ENCODE data around the gene EIF3D. TPM values are rescaled to one million over a fixed set of nuclear protein-coding genes. Genes with fewer than 3 reads are reported as not detected.

The EIF3D gene
- total RNA-seq, 1 experiment from 2014 or later, result 481 TPM

DNA sequence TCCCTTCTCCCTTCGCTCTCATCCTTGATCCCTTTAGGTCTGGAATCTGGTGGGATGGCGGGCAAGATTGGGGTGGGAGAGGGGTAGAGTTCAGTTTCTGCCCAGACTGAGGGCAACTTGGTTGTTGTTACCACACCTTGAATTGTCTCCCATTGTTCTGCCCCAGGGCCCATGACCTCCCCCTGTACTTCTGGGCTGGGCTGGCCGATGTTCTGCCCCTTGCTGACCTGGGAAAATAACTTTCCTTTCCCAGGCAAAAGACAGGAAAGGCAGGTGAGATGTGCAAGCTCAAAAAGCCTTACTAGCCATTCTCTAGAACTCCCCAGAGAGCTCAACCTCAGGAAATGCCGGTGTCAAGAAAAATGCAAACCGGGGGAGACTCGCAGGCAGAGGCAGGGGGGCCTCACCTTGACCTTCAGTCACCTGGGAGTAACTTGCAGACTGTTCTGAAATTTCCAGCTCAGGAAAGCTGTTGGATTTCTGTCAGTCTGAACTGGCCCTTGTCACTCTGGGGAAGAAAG, 32.4 kb upstream of the EIF3D start:
- no peaks in the 10 kb centered on the region for H3K4me1 ChIP-seq (ENCODE audit: low read length)
- no peak overlapping the region for H3K9ac ChIP-seq (ENCODE audit: low read length)
- no peaks in the 10 kb centered on the region for H4K20me1 ChIP-seq (ENCODE audit: insufficient read depth, low read depth, low read length)
- no peaks in the 10 kb centered on the region for H3K9me3 ChIP-seq (ENCODE audit: low read length)
- H3K9me2 ChIP-seq (replicated peaks; ENCODE audit: insufficient read depth, low read length), result no peaks in the 10 kb centered on the region
- no peak overlapping the region for H3K27ac ChIP-seq (ENCODE audit: low read length)
- H3K4me3 ChIP-seq (ENCODE audit: low read length), result no peak overlapping the region
- H2AFZ ChIP-seq (ENCODE audit: low read length), result no peak overlapping the region
- no peaks in the 10 kb centered on the region for H3K79me2 ChIP-seq (ENCODE audit: low read length)
- no peaks in the 10 kb centered on the region for H3K27me3 ChIP-seq (ENCODE audit: low read length)
- no peak overlapping the region for H3K4me2 ChIP-seq (ENCODE audit: low read depth, low read length, poor library complexity, severe bottlenecking)
- no peaks in the 10 kb centered on the region for H3K36me3 ChIP-seq (ENCODE audit: insufficient read depth, low read length)
- no peak for DNase-seq

DNA sequence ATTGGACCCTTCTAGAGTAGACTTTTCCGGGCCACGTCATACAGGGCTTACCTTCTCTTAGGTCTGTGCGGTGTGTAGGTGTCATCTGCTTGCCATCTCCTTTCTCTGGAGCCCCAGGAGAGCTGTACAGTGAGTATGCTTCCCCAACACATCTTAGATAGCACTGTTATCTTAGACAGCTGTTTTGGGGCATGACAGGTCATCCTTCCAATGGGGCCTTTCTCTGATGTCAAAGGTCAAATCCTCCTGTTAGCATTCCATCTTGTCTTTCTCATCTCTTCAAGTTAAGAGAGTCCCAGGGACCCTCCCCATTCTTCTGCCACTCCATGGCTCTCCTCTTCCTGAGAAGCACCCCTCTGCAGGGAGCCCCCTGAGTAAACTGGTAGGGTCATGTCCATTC, 31.0 kb upstream of the EIF3D start:
- Histone ChIP-seq H3K4me3 (ENCODE audit: low read length) (no peak overlapping the region), H3K4me1 (ENCODE audit: low read length) (no peaks in the 10 kb centered on the region), H3K9ac (ENCODE audit: low read length) (no peak overlapping the region), H2AFZ (ENCODE audit: low read length) (no peak overlapping the region), H3K79me2 (ENCODE audit: low read length) (no peaks in the 10 kb centered on the region), H3K4me2 (ENCODE audit: low read depth, low read length, poor library complexity, severe bottlenecking) (no peak overlapping the region), H3K36me3 (ENCODE audit: insufficient read depth, low read length) (no peaks in the 10 kb centered on the region), H3K9me2 (replicated peaks; ENCODE audit: insufficient read depth, low read length) (no peaks in the 10 kb centered on the region), H4K20me1 (ENCODE audit: insufficient read depth, low read depth, low read length) (no peaks in the 10 kb centered on the region), H3K27ac (ENCODE audit: low read length) (no peak overlapping the region), H3K9me3 (ENCODE audit: low read length) (no peaks in the 10 kb centered on the region), H3K27me3 (ENCODE audit: low read length) (no peaks in the 10 kb centered on the region)
- DNase-seq, result no peak

DNA sequence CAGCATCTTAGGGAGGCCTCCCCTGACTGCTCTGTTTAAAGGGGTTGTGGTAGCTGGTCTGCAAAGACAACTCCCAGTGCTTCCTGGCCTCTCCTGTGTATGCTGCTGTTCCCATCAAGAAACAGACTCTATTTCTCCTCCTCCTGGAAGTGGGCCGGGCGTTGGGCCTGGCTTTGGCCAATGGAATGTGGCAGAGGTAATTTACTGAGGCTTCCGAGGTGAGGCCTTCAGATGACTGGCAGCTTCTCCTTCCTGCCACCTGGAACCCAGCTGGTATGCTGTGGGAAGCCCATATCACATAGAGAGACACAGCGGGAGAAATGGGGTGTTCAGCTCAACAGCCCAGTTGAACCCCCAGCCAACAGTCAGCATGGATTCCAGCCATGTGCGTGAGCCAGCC, 25.1 kb upstream of the EIF3D start:
- H3K9me3 ChIP-seq (ENCODE audit: low read length), result no peaks in the 10 kb centered on the region
- H3K27ac ChIP-seq (ENCODE audit: low read length), result no peak overlapping the region
- H3K4me1 ChIP-seq (ENCODE audit: low read length), result no peaks in the 10 kb centered on the region
- H3K27me3 ChIP-seq (ENCODE audit: low read length), result no peaks in the 10 kb centered on the region
- no peaks in the 10 kb centered on the region for H3K79me2 ChIP-seq (ENCODE audit: low read length)
- no peak overlapping the region for H3K4me3 ChIP-seq (ENCODE audit: low read length)
- H3K36me3 ChIP-seq (ENCODE audit: insufficient read depth, low read length), result no peaks in the 10 kb centered on the region
- H3K4me2 ChIP-seq (ENCODE audit: low read depth, low read length, poor library complexity, severe bottlenecking), result no peak overlapping the region
- H2AFZ ChIP-seq (ENCODE audit: low read length), result no peak overlapping the region
- H3K9me2 ChIP-seq (replicated peaks; ENCODE audit: insufficient read depth, low read length), result no peaks in the 10 kb centered on the region
- no peak overlapping the region for H3K9ac ChIP-seq (ENCODE audit: low read length)
- no peaks in the 10 kb centered on the region for H4K20me1 ChIP-seq (ENCODE audit: insufficient read depth, low read depth, low read length)
- DNase-seq, result no peak

DNA sequence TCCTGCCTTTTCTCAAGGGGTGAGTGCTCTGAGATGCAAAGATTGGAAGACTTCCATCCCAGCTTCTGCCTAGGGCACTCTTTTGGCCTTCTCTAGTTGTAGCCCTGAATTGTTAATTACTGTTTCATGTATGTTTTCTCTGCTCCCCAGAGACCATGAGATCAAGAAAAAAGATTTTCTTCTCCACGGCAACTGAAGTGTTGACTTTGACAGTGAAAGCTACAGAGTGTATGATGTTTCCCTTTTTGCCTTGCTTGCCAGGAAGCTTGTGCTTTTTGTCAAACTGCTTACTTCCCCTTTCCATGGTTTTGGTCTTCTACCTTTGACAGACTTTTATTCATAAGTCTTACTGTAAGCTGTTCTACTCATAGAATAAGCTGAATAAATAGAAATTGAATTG, 23.3 kb upstream of the EIF3D start:
- Histone ChIP-seq H3K9me2 (replicated peaks; ENCODE audit: insufficient read depth, low read length) (no peaks in the 10 kb centered on the region), H3K27me3 (ENCODE audit: low read length) (no peaks in the 10 kb centered on the region), H3K4me3 (ENCODE audit: low read length) (no peak overlapping the region), H3K9ac (ENCODE audit: low read length) (no peak overlapping the region), H2AFZ (ENCODE audit: low read length) (no peak overlapping the region), H4K20me1 (ENCODE audit: insufficient read depth, low read depth, low read length) (no peaks in the 10 kb centered on the region), H3K4me1 (ENCODE audit: low read length) (no peaks in the 10 kb centered on the region), H3K79me2 (ENCODE audit: low read length) (no peaks in the 10 kb centered on the region), H3K27ac (ENCODE audit: low read length) (no peak overlapping the region), H3K4me2 (ENCODE audit: low read depth, low read length, poor library complexity, severe bottlenecking) (no peak overlapping the region), H3K36me3 (ENCODE audit: insufficient read depth, low read length) (no peaks in the 10 kb centered on the region), H3K9me3 (ENCODE audit: low read length) (no peaks in the 10 kb centered on the region)
- peak; percentile 56 for DNase-seq

DNA sequence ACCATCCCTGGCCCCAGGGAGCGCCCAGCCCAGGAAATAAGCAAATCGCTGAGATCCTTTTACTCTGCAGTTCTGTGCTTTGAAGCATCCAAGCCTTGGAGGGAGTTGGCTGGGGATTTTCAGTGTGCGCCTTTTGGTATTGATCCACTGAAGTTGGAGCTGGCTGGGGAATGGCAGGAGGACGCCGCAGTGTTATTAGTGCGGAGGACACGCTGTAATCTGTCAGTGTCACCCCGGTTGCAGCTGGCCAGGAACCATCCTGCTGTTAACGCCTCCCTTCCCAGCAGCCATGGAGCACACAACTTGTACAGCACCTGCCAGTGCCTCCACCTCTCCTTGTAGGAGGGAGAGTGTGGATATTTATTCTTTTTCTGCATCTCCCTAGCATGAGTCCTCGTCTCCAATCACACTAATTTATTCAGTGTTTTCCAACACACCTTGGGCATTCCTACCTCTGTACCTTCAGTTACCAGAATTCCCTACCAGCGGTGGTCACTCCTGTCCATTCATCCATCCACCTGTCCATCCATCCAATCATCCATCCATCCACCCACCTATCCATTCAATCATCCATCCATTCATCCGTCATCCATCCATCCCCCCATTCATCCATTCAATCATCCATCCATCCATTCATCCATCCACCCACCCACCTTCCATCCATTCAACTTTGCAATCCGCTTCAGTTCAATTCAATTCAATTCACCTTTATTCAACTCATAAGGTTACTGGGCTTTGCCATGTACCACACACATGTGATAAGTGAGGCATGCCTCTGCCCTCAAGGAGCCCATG, 21.9 kb upstream of the EIF3D start:
- no peaks in the 10 kb centered on the region for H3K9me3 ChIP-seq (ENCODE audit: low read length)
- H3K79me2 ChIP-seq (ENCODE audit: low read length), result no peaks in the 10 kb centered on the region
- no peaks in the 10 kb centered on the region for H3K36me3 ChIP-seq (ENCODE audit: insufficient read depth, low read length)
- no peak overlapping the region for H2AFZ ChIP-seq (ENCODE audit: low read length)
- no peak overlapping the region for H3K4me2 ChIP-seq (ENCODE audit: low read depth, low read length, poor library complexity, severe bottlenecking)
- no peaks in the 10 kb centered on the region for H3K9me2 ChIP-seq (replicated peaks; ENCODE audit: insufficient read depth, low read length)
- no peaks in the 10 kb centered on the region for H4K20me1 ChIP-seq (ENCODE audit: insufficient read depth, low read depth, low read length)
- H3K9ac ChIP-seq (ENCODE audit: low read length), result no peak overlapping the region
- H3K4me1 ChIP-seq (ENCODE audit: low read length), result peaks cover 2% of the 10 kb centered on the region; the same call in 1 of the 2 replicates
- H3K4me3 ChIP-seq (ENCODE audit: low read length), result no peak overlapping the region
- DNase-seq, result no peak
- H3K27ac ChIP-seq (ENCODE audit: low read length), result no peak overlapping the region
- H3K27me3 ChIP-seq (ENCODE audit: low read length), result no peaks in the 10 kb centered on the region

DNA sequence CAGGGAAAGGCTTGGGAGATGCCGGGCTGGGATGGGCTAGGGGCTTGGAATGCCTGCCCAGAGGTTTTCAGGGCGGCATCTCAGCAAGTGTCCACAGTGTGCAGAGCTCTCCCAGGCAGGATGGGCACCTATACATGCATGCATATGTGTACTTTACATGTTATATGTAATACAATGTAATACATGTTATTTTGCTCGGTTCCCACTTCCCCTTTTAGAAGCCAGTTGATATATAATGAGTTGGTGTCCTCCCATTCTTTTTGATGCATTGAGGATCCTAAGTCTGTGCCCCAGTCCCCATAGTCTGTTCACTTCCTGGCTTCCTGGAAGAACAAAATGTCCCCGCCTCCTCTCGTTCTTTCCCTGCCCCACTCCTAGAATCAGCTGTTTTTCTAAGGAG, 20.1 kb upstream of the EIF3D start:
- H3K27me3 ChIP-seq (ENCODE audit: low read length), result no peaks in the 10 kb centered on the region
- no peaks in the 10 kb centered on the region for H3K9me2 ChIP-seq (replicated peaks; ENCODE audit: insufficient read depth, low read length)
- H3K4me1 ChIP-seq (ENCODE audit: low read length), result peaks cover 2% of the 10 kb centered on the region; the same call in 1 of the 2 replicates
- H3K27ac ChIP-seq (ENCODE audit: low read length), result no peak overlapping the region
- no peak overlapping the region for H3K9ac ChIP-seq (ENCODE audit: low read length)
- H3K9me3 ChIP-seq (ENCODE audit: low read length), result no peaks in the 10 kb centered on the region
- no peaks in the 10 kb centered on the region for H3K79me2 ChIP-seq (ENCODE audit: low read length)
- no peaks in the 10 kb centered on the region for H4K20me1 ChIP-seq (ENCODE audit: insufficient read depth, low read depth, low read length)
- H2AFZ ChIP-seq (ENCODE audit: low read length), result no peak overlapping the region
- H3K36me3 ChIP-seq (ENCODE audit: insufficient read depth, low read length), result no peaks in the 10 kb centered on the region
- no peak for DNase-seq
- no peak overlapping the region for H3K4me2 ChIP-seq (ENCODE audit: low read depth, low read length, poor library complexity, severe bottlenecking)
- H3K4me3 ChIP-seq (ENCODE audit: low read length), result no peak overlapping the region

DNA sequence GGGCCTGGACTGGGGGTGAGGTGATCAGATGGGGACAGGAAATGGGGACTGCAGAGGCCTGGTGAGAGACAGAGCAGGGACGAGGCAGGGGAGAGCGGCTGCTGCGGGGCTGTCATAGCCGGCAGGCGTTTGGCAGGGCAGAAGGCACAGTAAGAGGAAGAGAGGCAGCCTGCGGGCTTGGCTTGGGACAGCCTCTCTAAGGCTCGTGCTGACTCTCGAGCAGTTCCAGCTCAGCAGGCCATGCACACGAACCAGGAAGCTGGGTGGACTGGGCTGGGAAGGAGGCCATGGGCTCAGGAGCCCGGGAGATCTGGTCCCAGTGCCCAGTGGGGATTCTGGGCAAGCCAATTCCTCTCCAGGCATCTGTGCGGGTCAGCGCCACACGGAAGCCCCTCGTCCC, 19.6 kb upstream of the EIF3D start:
- DNase-seq, result no peak
- H4K20me1 ChIP-seq (ENCODE audit: insufficient read depth, low read depth, low read length), result no peaks in the 10 kb centered on the region
- no peak overlapping the region for H3K4me3 ChIP-seq (ENCODE audit: low read length)
- H3K4me1 ChIP-seq (ENCODE audit: low read length), result peaks cover 2% of the 10 kb centered on the region; the same call in 1 of the 2 replicates
- H3K4me2 ChIP-seq (ENCODE audit: low read depth, low read length, poor library complexity, severe bottlenecking), result no peak overlapping the region
- H3K27me3 ChIP-seq (ENCODE audit: low read length), result no peaks in the 10 kb centered on the region
- H3K9ac ChIP-seq (ENCODE audit: low read length), result no peak overlapping the region
- H3K9me3 ChIP-seq (ENCODE audit: low read length), result no peaks in the 10 kb centered on the region
- no peaks in the 10 kb centered on the region for H3K36me3 ChIP-seq (ENCODE audit: insufficient read depth, low read length)
- no peak overlapping the region for H2AFZ ChIP-seq (ENCODE audit: low read length)
- H3K9me2 ChIP-seq (replicated peaks; ENCODE audit: insufficient read depth, low read length), result no peaks in the 10 kb centered on the region
- no peaks in the 10 kb centered on the region for H3K79me2 ChIP-seq (ENCODE audit: low read length)
- no peak overlapping the region for H3K27ac ChIP-seq (ENCODE audit: low read length)

DNA sequence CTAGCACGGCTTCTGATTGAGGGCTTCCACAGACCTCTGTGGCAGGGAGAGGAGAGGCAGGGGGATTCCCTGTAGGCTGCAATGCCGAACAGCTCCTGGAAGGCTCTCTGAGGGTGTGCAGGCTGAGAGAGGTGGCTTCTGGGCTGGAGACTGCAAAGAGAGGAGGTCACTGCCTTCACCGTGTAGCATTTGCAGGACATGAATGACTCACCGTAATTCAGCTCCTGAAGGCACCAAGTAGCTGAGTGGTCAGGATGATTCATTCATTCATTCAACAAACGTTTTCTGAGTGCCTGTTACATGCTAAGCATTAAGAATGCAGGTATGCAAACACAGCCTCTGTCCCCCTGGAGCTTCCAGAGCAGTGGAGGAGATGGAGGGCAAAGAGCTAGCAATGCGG, 18.0 kb upstream of the EIF3D start:
- H3K4me3 ChIP-seq (ENCODE audit: low read length), result no peak overlapping the region
- H2AFZ ChIP-seq (ENCODE audit: low read length), result no peak overlapping the region
- H4K20me1 ChIP-seq (ENCODE audit: insufficient read depth, low read depth, low read length), result no peaks in the 10 kb centered on the region
- no peaks in the 10 kb centered on the region for H3K27me3 ChIP-seq (ENCODE audit: low read length)
- no peak overlapping the region for H3K9ac ChIP-seq (ENCODE audit: low read length)
- no peaks in the 10 kb centered on the region for H3K9me3 ChIP-seq (ENCODE audit: low read length)
- no peaks in the 10 kb centered on the region for H3K9me2 ChIP-seq (replicated peaks; ENCODE audit: insufficient read depth, low read length)
- peaks cover 2% of the 10 kb centered on the region; the same call in 1 of the 2 replicates for H3K4me1 ChIP-seq (ENCODE audit: low read length)
- no peaks in the 10 kb centered on the region for H3K36me3 ChIP-seq (ENCODE audit: insufficient read depth, low read length)
- no peak for DNase-seq
- H3K27ac ChIP-seq (ENCODE audit: low read length), result no peak overlapping the region
- H3K79me2 ChIP-seq (ENCODE audit: low read length), result no peaks in the 10 kb centered on the region
- H3K4me2 ChIP-seq (ENCODE audit: low read depth, low read length, poor library complexity, severe bottlenecking), result no peak overlapping the region
